Measurements from ENCODE around the gene COG7. TPM values are rescaled to one million over a fixed set of nuclear protein-coding genes. Genes with fewer than 3 reads are reported as not detected.
A peak's percentile ranks its signal among the peaks of the same experiment; 100 is the strongest.
"Not testable (repeated sequence)": the region's sequence is repeated elsewhere in the genome, so short reads cannot be mapped to it uniquely, and the experiment has no call there.

Gene COG7
- total and polyA plus RNA-seq, 11 donors: 7.8 to 16.8 (median 12.2) TPM

- no peak overlapping the region for H3K4me3 ChIP-seq
- no peak overlapping the region for H3K27ac ChIP-seq
- H3K36me3 ChIP-seq: no peaks in the 10 kb centered on the region
- ATAC-seq (no peak), DNase-seq (no peak)
- intact Hi-C loops (cut with DNase I): no loop called here
- TF ChIP-seq CTCF (IDR thresholded peaks at IDR 0.05) (no peak), POLR2A (IDR thresholded peaks at IDR 0.05) (no peak)
- H3K4me1 ChIP-seq: peaks cover 0 to 7% (median 0%) of the 10 kb centered on the region in 12 donors
- H3K9me3 ChIP-seq: no peaks in the 10 kb centered on the region
- H3K27me3 ChIP-seq: peaks cover 0 to 10% (median 0%) of the 10 kb centered on the region in 9 donors
- WGBS, 4 donors: 75 to 86% (median 80%) methylated on average over 9 to 10 of the region's 10 CpGs
Observed at GRCh38 chr16:23367564-23367963, 85.4 kb downstream of the COG7 start.

- intact Hi-C loops (cut with DNase I); ATAC-seq; H3K36me3 ChIP-seq; H3K4me3 ChIP-seq; H3K27ac ChIP-seq; DNase-seq; H3K9me3 ChIP-seq; H3K27me3 ChIP-seq: not testable (repeated sequence)
- WGBS, 4 donors: 76 to 78% (median 76%) methylated on average over 7 of the region's 7 CpGs
- peaks cover 0 to 11% (median 0%) of the 10 kb centered on the region in 12 donors for H3K4me1 ChIP-seq
Observed at GRCh38 chr16:23366341-23366740, 86.6 kb downstream of the COG7 start.

- no peaks in the 10 kb centered on the region for H3K36me3 ChIP-seq
- no peak overlapping the region for H3K4me3 ChIP-seq
- ATAC-seq (peak in 2 of 4 donors; percentile 54 to 55), DNase-seq (no peak)
- H3K4me1 ChIP-seq: peaks cover 0 to 11% (median 0%) of the 10 kb centered on the region in 12 donors
- H3K27ac ChIP-seq: no peak overlapping the region
- no peaks in the 10 kb centered on the region for H3K27me3 ChIP-seq
- 24 to 37% (median 27%) methylated on average over 5 of the region's 5 CpGs for WGBS, 4 donors
- intact Hi-C loops (cut with DNase I): no loop called here
- no peaks in the 10 kb centered on the region for H3K9me3 ChIP-seq
- TF ChIP-seq CTCF (IDR thresholded peaks at IDR 0.05) (no peak), POLR2A (IDR thresholded peaks at IDR 0.05) (no peak)
Observed at GRCh38 chr16:23365602-23366240, 87.3 kb downstream of the COG7 start.

GRCh38 chr16:23362460-23363317, 90.3 kb downstream of the COG7 start:
- intact Hi-C loops (cut with DNase I): no loop called here
- 53 to 60% (median 56%) methylated on average over 11 of the region's 11 CpGs for WGBS, 4 donors
- H3K4me3 ChIP-seq: no peak overlapping the region
- peaks cover 0 to 11% (median 0%) of the 10 kb centered on the region in 12 donors for H3K4me1 ChIP-seq
- H3K36me3 ChIP-seq: no peaks in the 10 kb centered on the region
- H3K9me3 ChIP-seq: no peaks in the 10 kb centered on the region
- TF ChIP-seq POLR2A (IDR thresholded peaks at IDR 0.05) (no peak), CTCF (IDR thresholded peaks at IDR 0.05) (no peak)
- DNase-seq: peak in 1 of 5 donors; percentile 15
- peak in 3 of 4 donors; percentile 47 to 72 (median 59) for ATAC-seq
- no peaks in the 10 kb centered on the region for H3K27me3 ChIP-seq
- H3K27ac ChIP-seq: peak overlapping the region in 1 of 12 donors; percentile 45

Data from heart left ventricle (tissue), 16 donors.